Stomach (tissue), 9 donors: ENCODE measurements around the gene ZDHHC1. TPM values are rescaled to one million over a fixed set of nuclear protein-coding genes. Genes with fewer than 3 reads are reported as not detected.

Experiments
- DNase-seq, 2 donors: peaks; one replicate each; pipeline versions ENCODE4 v3.0.0 to v3.0.0-alpha.2; 2013 to 2019
- H3K27ac ChIP-seq, 5 donors: fragments of 200-600 bp in 4 of 5; sonication (generic) in 4 of 5; one replicate each; pipeline ENCODE4 v1.5.1; 2013 to 2019; ENCODE audit warnings: mild to moderate bottlenecking in 1 of 5, moderate library complexity in 1 of 5
- H3K27me3 ChIP-seq, 3 donors: fragments of 200-600 bp; sonication (generic); one replicate each; pipeline ENCODE4 v1.5.1; 2017 to 2019; ENCODE audit warnings: mixed run types in 1 of 3
- H3K36me3 ChIP-seq, 4 donors: fragments of 200-600 bp; sonication (generic); 1 replicate in 3 of 4; 2 replicates in 1 of 4; pipeline ENCODE4 v1.5.1; 2016 to 2019
- H3K4me1 ChIP-seq, 4 donors: fragments of 200-600 bp; sonication (generic); one replicate each; pipeline ENCODE4 v1.5.1; 2016 to 2019
- H3K4me3 ChIP-seq, 4 donors: fragments of 200-600 bp; sonication (generic) in 3 of 4; one replicate each; pipeline ENCODE4 v1.5.1; 2016 to 2019; ENCODE audit warnings: mild to moderate bottlenecking in 1 of 4
- H3K9me3 ChIP-seq, 4 donors: fragments of 200-600 bp; sonication (generic); one replicate each; pipeline ENCODE4 v1.5.1; 2016 to 2019
- CTCF ChIP-seq, 7 experiments: fragments of 450-650 bp in 4 of 7; fragments of 200-600 bp in 3 of 7; sonication (generic) in 3 of 7; IDR thresholded peaks; one replicate each; pipeline ENCODE4 v1.5.1; 2016 to 2019; ENCODE audit warnings: antibody characterized with exemption in 7 of 7, control low read depth in 2 of 7, mild to moderate bottlenecking in 1 of 7
- EP300 ChIP-seq: sonication (generic); formaldehyde crosslinking; IDR thresholded peaks from one replicate; pipeline ENCODE4 v1.6.1; 2017; ENCODE audit warnings: antibody characterized with exemption
- POLR2A ChIP-seq, 4 donors: fragments of 450-650 bp; IDR thresholded peaks; one replicate each; pipeline ENCODE4 v1.6.1; 2016; ENCODE audit warnings: antibody characterized with exemption in 4 of 4, control low read depth in 2 of 4, mild to moderate bottlenecking in 1 of 4, moderate library complexity in 1 of 4
- POLR2AphosphoS5 ChIP-seq, 3 donors: sonication (generic); formaldehyde crosslinking; IDR thresholded peaks; one replicate each; pipeline ENCODE4 v1.6.1; 2016; ENCODE audit warnings: antibody characterized with exemption in 3 of 3
- WGBS, 5 donors: extraction: QIAGEN DNeasy Blood & Tissue Kit in 3 of 5; methylation state at CpG; one replicate each; pipeline versions ENCODE4 v1.1.5 to v1.1.7; 2013 to 2018; 5-methylcytosine and 5-hydroxymethylcytosine counted together
- intact Hi-C: fragments of 100-400 bp; cut with DNase I; formaldehyde crosslinking; loops from one replicate; pipeline ENCODE4 v1.15.1; 2023; ENCODE audit warnings: low total_unique reads
- polyA plus RNA-seq, 3 donors: library from polyadenylated mRNA; stranded (reverse); fragments of 200-250 nt; gene quantifications; one replicate each; pipeline ENCODE4 v1.2.3, GENCODE V29; 2013
- total RNA-seq, 5 donors: library from RNA; depleted of rRNA; stranded (reverse); fragments of >200 nt; gene quantifications; one replicate each; pipeline versions ENCODE4 v1.1.0 to v1.2.3, GENCODE V29; 2014 to 2016
- donor health status: healthy with polysubstance abuse.
- donor health status: Bipolar disorder and iron deficiency.
- donor health status: healthy.

The ZDHHC1 gene
- total and polyA plus RNA-seq, 8 donors: 2.0 to 33.6 (median 6.1) TPM; not detected in 1

GRCh38 chr16:67406111-67406971, 9.9 kb downstream of the ZDHHC1 start:
- peak in 1 of 2 donors; percentile 75 for DNase-seq
- Histone ChIP-seq H3K36me3 (peaks cover 0 to 4% (median 0%) of the 10 kb centered on the region in 4 donors), H3K4me1 (peaks cover 5 to 37% (median 28%) of the 10 kb centered on the region in 4 donors), H3K9me3 (no peaks in the 10 kb centered on the region), H3K27ac (peak overlapping the region; percentile 20 to 86 (median 74)), H3K27me3 (no peaks in the 10 kb centered on the region), H3K4me3 (no peak overlapping the region)
- WGBS, 5 donors: 70 to 80% (median 76%) methylated on average over 16 to 18 of the region's 18 CpGs
- intact Hi-C loops: loop anchor here (10.0 kb wide), 1 partner anchor 142 kb away; no protein-coding TSS in a partner anchor
- no peak for TF ChIP-seq POLR2A (IDR thresholded peaks at IDR 0.05)
- TF ChIP-seq EP300: no peak
- no peak for TF ChIP-seq CTCF (IDR thresholded peaks at IDR 0.05)
- TF ChIP-seq POLR2AphosphoS5 (IDR thresholded peaks at IDR 0.05): no peak

GRCh38 chr16:67405336-67405735, 10.9 kb downstream of the ZDHHC1 start:
- intact Hi-C loops: loop anchor here (10.0 kb wide), 1 partner anchor 141 kb away; no protein-coding TSS in a partner anchor
- Histone ChIP-seq H3K27ac (peak overlapping the region; percentile 68 to 86 (median 74)), H3K27me3 (no peaks in the 10 kb centered on the region), H3K4me3 (no peak overlapping the region), H3K9me3 (no peaks in the 10 kb centered on the region), H3K36me3 (peaks cover 0 to 4% (median 0%) of the 10 kb centered on the region in 4 donors), H3K4me1 (peaks cover 5 to 37% (median 28%) of the 10 kb centered on the region in 4 donors)
- 71 to 89% (median 79%) methylated on average over 8 of the region's 8 CpGs for WGBS, 5 donors
- DNase-seq: no peak
- no peak for TF ChIP-seq EP300
- TF ChIP-seq POLR2AphosphoS5 (IDR thresholded peaks at IDR 0.05): no peak
- TF ChIP-seq CTCF (IDR thresholded peaks at IDR 0.05): no peak
- TF ChIP-seq POLR2A (IDR thresholded peaks at IDR 0.05): no peak

- peak; percentile 88 to 96 for DNase-seq
- peaks cover 7 to 40% (median 30%) of the 10 kb centered on the region in 4 donors for H3K4me1 ChIP-seq
- 44 to 71% (median 57%) methylated on average over 4 to 5 of the region's 5 CpGs for WGBS, 5 donors
- peak; percentile 5 to 91 (median 82) for TF ChIP-seq POLR2AphosphoS5 (IDR thresholded peaks at IDR 0.05)
- no peak for TF ChIP-seq POLR2A (IDR thresholded peaks at IDR 0.05)
- no peaks in the 10 kb centered on the region for H3K9me3 ChIP-seq
- H3K4me3 ChIP-seq: no peak overlapping the region
- peaks cover 0 to 4% (median 0%) of the 10 kb centered on the region in 4 donors for H3K36me3 ChIP-seq
- H3K27ac ChIP-seq: peak overlapping the region; percentile 73 to 86 (median 75)
- intact Hi-C loops: loop anchor here (10.0 kb wide), 1 partner anchor 140 kb away; no protein-coding TSS in a partner anchor
- no peaks in the 10 kb centered on the region for H3K27me3 ChIP-seq
Measured at GRCh38 chr16:67404740-67405226, 11.5 kb downstream of the ZDHHC1 start.

- Histone ChIP-seq H3K4me3 (no peak overlapping the region), H3K9me3 (no peaks in the 10 kb centered on the region), H3K4me1 (peaks cover 14 to 47% (median 37%) of the 10 kb centered on the region in 4 donors), H3K36me3 (no peaks in the 10 kb centered on the region), H3K27ac (peak overlapping the region; percentile 59 to 86 (median 75)), H3K27me3 (no peaks in the 10 kb centered on the region)
- 69 to 81% (median 72%) methylated on average over 12 of the region's 12 CpGs for WGBS, 5 donors
- intact Hi-C loops: loop anchor here (10.0 kb wide), 1 partner anchor 139 kb away; no protein-coding TSS in a partner anchor
- DNase-seq: peak in 1 of 2 donors; percentile 38
- TF ChIP-seq POLR2A (IDR thresholded peaks at IDR 0.05): no peak
- TF ChIP-seq EP300: no peak
- TF ChIP-seq CTCF (IDR thresholded peaks at IDR 0.05): no peak
- TF ChIP-seq POLR2AphosphoS5 (IDR thresholded peaks at IDR 0.05): no peak
Measured at GRCh38 chr16:67403976-67404555, 12.2 kb downstream of the ZDHHC1 start.
